Measurements from ENCODE around the gene FAM83C.

The FAM83C gene

DNA sequence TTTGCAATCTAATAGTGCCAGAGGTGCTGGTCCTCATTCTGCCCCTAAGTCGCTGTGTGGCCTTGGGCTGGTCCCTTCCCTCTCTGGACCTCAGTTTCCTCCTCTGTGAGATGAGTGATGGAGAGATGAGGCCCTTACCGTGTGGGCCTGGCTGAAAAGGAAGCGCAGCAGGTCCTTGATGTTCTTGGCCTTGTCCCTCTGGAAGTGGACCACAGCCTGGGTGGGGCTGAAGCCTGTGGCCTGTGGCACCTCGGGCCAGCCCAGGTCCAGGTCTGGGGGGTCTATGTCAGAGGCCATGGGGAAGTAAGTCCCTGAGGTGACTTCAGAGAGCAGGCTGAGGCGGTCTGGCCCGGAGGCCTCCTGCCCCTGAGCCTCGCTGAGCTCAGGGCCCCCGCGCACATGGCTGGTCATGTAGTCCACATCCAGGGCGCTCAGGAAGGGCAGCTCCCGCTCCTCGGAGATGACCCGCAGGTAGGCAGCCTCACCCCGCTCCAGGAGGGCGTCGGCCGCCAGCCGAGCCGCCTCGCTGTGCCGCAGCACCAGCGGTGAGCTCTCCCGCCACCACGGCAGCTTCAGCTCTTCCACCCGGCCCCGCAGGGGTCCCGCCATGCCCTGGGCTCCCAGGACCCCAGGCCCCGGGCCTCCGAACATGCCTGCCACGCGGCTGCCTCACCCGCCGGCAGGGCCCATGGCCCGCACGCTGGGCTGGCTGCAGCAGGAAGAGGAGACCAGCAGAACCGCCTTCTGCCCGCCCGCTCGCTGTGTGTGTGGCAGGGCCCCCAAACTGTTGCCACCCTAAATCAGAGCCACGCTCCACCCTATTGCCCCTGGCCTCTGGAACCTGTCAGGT is at the start of gene FAM83C:
Gene FAM83C, minus strand, starts transcription at position 772 of the 850 bp plus-strand sequence. Its CDS starts 121 bp downstream, at position 651.
- no peak for DNase-seq

DNA sequence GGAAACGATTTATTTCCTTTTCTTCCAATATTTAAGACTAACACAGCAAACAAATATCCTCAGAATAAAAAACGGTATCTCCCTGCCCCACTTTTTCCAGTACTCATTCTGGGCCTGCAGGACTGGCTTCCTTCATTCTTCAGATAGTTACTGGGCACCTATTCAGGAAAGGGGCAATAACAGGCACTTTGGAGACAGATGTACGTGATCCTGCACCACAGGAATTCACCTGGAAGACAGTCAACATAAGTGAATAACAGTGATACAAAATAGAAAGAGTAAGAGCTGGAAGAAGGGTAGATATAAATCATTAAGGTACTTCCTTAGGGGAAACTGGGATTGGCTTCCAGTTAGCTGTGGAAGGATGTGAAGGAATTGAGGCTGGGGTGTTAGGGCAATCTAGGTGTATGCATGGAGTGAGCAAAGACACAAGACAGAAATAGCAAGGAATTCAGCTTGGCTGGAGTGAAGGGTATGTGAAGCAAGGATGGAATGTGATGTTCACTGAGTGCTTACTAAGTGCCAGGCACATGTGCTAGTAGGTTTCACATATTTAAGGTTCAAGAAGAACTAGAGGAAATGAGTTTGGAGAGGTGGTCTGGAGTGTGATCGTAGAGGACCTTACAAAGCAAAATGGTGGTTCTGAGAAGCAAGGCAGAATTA is 49.3 kb upstream of the FAM83C start:
- DNase-seq: no peak

DNA sequence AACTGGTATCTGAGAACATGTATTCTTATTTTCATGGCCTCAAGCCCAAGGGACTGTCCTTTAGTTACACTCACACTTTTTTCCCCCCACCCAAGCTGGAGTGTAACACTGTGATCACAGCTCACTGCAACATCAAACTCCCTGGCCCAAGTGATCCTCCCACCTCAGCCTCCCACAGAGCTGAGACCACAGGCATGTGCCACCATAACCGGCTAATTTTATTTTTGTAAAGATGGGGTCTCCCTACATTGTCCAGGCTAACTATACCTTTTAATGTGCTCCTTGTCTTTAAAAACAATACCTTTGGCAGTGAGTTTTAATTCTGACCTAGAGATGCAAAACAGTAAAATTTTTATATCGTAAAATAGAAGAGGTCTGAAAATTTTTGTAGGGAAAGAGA is 48.2 kb upstream of the FAM83C start:
- DNase-seq: no peak

DNA sequence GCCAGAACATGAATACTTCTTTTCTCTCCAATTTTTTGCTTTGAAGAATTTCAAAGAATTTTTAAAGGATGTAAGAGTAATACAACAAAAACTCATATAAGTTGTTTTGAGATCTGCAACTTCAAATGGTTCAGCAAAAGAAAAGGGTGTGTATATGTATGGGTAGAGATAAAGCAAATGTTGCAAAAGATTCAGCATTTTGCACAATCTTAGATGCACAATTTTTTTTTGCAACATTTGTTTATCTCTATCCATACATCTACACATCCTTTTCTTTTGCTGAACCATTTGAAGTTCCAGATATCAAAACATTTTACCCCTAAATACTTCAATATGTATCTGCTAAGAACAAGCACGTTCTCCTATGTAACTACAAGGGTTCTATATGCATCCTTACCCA is 47.4 kb upstream of the FAM83C start:
- no peak for DNase-seq

DNA sequence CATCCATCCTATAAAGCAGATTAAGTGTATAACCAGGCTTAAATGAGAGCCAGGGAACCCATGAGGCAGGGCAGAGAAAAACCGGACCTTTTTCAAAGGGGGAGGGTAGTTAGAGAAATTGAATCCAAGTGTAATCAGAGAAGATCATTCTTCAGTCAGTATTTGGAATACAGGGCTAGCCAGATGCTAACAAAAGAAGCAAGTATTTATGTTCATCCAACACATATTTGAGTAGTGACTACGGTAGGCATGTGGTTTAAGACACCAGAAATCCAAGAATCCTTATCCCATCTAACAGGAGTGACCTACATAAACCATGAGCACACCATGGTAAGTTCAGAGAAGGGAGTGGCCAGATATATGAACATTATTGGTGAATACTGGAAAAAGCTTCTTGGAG is 46.8 kb upstream of the FAM83C start:
- peak; percentile 82 for DNase-seq

DNA sequence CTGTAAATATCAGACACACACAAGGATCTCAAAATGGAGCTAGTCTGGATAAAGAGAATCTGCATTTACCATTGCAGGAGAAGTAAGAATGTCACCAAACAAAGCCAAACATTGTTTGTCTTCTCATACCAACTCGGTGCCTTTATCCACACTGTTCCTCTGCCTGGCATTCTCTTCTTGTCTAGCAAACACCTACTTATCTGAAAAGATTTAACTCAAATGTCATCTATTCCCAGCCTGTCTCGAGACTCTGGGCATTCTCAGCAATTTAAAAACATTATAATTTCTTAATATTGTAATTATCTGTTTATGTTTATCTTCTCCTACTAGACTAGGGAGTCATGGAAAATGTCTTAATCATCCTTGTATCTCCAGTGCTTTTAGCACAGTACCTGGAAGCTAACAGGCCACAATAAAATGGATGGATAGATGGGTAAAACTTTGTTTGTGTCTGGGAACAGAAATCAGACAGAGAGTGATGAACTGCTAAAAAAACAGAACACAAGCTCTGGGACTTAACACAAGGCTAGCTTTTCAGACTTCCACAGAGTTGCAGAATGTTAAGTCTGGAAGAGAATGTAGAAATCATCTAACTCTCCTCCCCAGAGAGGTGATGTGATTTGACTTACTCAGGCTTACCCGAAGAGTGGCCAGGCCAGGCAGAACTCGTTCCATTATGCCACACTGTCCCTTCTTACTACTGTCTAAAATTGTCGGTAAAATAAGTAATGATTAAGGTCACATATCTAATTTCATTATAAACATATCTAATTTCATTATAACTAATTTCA is 42.3 kb upstream of the FAM83C start:
- no peak for DNase-seq

DNA sequence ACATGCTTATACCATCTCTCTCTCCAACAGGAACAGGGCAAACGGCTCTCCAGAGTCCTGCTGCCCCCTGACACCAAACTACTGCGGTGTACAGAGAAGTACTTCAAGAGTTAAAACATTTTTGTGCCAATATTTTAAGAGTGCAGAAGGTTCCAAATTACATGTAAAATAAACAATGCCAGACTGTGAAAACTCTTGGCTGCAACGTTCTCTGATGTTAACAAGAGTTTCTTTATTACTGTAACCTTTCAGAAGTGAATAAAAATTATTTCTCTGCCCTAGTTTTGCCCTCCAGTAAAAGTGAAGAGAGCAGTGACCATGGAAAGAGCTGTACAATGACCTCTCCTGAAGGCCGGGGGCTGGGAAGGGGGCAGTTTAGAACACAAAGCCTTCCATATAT is 41.4 kb upstream of the FAM83C start:
- DNase-seq: no peak

DNA sequence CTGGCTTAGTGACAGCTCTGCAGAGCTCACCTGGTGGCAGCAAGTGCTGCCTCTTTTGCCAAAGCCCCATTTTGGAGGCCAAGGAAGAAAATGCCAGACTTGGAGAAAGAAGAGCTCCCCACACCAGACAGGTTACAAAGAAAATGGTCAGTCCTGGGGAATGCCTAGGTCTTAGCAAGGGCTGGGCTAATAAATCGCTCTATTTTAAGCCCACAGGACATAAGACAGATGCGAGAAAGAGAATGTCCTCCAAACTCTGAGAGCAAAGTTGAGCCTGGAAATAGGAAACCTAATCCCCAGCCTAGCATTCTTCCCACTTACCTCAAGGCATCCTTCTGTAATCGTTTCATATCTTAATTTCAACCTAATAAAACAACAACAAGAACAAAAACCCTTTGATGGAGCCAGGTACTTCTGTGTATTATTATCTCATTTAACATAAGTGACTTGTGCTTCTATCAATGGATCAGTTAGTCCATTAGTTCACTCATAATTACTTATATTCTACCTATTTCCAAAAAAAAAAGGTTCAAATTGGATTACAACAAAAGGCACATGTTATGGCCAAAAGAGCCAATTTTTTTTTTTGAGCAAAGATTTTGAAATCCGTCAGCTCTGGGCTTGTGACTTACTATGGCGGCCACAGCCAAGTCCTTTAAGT is 40.4 kb upstream of the FAM83C start:
- DNase-seq: no peak

DNA sequence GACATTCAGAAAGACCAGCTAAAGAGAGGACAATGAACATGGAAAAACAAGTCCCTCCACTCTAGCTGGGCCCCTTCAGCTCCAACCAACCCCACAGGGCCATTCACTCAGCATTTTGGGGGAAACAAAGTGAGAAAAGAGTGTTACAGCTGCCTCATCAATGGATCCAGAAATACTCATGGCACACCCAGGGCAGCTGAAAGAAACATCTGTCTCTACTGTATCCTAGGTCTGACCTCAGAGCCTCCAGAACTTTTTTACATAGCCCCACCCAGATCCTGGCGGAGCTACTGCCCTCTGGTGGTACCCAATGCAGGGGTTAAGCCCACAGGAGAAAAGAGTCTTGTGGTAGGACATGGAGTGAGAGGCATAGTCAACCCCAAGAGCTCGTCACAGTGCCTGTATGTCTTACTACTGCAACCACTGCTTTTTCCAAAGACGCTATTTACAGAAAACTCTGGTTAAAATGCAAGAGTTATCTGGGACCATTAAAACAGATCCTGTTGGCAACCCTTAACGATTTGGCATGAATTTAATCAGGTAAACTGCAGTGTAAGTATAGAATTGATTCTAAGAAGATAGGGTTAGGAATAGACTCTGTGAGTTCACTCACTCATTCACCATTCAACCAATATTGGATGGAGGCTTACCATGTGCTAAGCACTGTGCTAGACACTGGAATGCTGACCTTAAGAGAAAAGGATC is 37.4 kb upstream of the FAM83C start:
- no peak for DNase-seq

DNA sequence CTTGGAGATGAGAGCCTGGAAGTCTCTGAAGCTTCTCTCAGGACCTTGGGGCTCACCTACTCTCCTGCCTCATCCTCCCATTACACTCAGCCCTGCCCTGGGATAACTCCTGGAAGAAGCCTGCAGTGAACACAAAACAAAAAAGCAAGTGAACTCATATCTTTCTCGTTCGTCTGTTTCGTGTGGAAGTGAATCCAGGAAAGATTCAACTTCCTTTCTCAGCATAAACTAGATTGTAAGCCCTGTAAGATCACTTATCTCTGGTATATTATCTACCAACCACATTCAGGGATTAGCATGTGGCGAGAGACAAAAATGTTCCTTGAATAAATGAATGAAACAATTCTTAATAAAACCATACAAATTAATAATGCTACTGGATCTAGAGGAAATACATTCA is 36.5 kb upstream of the FAM83C start:
- no peak for DNase-seq

DNA sequence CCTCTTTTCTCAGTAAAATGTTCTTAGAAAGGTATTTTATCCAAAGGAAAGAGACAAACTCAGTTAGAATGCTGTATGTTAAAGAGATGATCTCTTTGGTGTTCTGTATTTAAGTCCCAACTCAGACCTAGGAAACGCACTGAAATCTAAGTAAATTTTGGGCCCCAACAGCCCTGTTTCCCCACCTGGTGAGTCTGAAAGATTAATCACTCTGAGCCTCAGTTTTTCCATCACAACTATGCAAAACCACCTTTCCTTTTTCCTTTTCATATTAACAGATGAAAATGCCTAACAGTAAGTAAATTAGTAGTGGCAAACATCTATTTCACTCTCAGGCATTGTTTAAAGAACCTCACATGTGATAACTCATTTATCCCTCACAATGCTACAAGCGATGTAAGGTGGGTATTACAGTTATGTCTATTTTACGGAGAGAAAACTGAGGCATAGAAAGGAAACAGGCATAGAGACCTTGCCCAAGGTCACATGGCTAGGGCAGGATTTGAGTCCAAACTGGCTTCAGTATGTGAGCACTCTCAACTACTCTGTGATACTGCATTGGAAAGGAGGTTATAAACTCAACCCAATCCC is 36.0 kb upstream of the FAM83C start:
- DNase-seq: no peak

DNA sequence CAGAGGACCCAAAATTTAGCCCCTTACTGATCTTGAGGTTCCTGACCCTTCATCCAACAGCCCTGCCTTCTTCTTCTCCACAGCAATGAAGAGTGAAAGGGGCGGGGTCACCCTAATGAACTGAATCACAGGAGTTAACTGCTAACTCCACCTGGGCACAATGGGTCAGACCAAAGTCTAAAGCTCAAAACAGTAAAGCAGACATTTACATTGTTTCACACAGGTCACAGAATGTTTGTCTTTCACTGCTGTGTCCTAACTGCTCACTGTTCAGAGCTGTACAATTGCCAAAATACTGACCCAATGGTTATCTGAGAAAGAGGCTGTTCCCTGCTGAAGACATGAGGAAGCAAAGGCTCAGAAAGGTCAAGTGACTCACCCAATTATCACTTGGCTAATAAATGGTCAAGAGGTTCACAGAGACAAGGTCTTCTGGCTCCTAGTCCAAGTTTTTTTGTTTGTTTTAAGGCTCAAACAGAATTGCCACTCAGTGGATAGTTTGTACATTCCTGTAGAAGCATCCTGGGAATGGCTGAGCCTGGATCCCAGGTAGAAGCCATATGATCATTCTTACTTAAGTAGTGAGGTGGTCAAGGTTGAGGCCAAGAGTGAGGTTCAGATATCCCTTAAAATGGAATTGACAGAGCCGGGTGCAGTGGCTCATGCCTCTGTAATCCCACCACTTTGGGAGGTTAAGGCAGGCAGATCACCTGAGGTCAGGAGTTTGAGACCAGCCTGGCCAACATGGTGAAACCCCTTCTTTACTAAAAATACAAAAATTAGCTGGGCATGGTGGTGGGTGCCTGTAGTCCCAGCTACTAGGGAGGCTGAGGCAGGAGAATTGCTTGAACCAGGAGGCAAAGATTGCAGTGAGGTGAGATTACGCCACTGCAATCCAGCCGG is 35.1 kb upstream of the FAM83C start:
- peak; percentile 71 for DNase-seq

DNA sequence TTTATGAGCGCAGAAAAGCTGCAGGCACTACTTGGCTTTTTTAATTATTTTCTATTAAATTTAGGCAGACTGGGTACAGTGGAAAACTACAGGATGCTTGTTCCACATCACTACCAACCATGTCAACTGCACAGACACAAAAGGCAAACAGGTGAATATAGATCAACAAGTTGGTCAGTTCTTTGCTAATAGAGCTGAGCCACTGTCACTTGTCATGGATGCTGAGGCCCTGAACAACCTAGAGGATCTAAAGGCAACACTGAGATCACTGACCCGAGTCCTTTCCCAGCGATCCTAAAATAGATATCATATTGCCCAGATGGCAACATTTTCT is 34.5 kb upstream of the FAM83C start:
- DNase-seq: no peak

DNA sequence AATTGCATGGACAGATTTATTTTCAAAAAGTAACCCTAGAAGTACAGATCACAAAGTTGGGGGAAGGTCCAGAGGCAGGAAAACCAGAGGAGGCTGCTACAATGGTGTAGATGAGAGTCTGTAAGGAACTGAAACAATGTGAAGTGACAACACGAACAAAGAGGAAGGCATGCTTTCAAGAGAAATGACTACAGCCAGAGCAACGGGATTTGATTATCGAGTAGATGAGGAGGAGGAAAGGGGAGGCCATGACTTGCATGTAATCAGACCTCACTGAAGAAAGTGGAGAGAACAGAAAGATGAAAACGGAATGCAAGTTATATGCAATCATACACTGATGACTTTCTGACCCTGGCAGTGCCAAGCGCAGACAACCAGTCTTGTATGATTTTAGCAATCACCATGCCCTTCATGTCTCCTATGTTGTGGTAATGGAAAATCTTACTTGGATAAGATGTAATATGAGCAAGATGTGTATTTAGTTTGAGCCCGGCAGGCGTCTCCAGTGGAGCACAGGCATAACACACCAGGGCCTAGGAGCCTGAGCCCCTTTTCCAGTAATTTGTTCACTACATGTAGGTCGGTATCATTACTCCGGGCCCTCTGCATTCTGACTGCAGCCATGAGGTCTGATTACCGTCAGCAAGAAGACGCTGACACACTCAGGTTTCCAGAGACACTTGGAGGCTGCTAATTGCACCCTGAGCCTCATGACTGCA is 34.0 kb upstream of the FAM83C start:
- no peak for DNase-seq

DNA sequence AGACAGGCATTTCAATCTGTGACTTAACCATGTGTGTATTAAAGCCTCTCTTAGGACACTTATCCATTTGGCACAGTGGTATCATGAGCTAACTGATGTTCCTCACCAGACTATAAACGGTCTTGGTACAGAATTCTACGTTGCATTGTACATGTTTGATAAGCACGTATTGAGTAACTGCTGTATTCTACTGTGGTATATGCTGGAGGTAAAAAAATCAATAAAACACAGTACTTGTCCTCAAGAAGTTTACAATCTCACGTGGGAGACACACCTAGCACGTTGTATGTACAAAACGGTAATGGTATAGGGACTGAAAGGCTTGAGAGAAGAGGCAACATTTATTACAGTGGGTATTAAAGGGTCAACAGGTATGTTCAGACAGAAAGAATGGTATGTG is 33.2 kb upstream of the FAM83C start:
- no peak for DNase-seq

DNA sequence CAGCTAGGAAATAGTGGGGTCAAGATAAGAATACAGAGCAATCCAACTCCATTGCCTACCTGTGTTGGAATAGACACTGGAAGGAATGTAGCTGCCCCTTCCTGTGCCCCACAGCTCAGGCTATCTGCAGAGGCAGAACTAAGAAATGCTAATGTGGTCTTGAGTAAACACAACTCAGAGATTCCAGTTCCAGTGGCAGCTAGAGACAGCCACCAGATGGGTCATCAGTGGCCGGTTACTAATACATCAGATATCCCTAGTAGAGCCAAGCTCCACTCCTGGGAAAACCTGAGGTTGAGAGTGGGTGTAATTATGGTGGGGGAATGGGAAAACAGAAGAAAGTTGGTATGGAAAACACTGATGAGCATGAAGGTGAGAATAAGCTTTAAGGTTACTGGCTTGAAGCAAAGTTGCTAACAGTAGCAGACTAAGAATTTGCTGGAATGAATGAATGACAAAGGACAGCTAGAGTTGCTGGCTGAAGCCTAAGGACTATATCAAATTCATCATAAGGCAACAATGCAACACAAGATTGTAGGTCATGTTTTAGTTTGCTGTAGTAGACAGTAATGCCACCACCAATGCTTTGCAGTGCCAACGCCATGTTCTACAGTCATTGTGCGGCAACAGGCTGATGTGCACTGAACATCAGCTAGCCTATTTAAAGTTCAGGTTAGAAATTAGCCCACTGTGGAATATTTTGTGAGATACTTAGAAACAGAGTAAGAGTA is 28.3 kb upstream of the FAM83C start:
- peak; percentile 99 for DNase-seq

DNA sequence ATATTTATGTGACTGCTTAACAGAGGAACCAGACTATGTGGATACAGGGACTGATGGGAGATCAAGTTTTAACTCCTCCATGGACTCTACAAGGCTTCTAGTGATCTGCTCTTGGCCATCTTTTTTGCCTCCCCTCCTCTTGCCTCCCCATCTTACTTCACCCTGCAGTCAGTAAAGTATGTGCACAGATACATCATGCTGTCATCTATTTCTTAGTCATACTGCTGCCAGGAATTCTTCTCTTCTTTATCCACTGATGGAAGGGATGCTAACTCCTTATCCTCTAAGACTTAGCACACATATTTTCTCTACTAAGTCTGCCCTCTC is 27.6 kb upstream of the FAM83C start:
- peak; percentile 74 for DNase-seq

DNA sequence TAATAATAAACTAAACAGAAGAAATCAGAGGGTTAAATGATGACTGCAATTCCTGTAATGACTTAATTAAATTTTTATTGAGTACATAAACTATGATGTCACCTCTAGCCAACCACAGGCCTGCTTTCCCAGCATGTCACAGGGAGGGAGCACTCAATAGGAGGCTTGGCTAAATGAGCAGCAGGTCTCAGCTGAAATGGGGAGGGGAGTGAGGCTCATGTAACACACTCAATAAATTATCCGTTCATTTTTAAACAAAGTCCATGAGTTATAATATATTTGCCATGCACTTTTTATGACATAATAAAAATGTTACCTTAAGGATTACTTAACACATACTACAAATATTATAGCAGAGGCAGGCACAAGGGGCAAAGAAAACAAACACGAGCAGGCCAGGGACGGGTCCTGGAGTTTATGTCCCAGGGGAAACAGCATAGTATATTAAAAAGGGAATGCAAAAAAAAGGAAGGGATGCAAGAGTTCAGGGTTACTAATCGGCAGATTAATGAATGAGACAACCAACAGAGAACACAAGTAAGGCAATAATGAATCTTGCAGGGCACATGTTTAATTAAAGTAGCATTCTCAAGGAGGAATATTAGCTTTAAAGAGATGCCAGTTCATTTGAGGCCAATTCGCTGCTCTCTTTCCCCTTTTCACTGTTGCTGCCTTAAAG is 27.1 kb upstream of the FAM83C start:
- peak; percentile 89 for DNase-seq

DNA sequence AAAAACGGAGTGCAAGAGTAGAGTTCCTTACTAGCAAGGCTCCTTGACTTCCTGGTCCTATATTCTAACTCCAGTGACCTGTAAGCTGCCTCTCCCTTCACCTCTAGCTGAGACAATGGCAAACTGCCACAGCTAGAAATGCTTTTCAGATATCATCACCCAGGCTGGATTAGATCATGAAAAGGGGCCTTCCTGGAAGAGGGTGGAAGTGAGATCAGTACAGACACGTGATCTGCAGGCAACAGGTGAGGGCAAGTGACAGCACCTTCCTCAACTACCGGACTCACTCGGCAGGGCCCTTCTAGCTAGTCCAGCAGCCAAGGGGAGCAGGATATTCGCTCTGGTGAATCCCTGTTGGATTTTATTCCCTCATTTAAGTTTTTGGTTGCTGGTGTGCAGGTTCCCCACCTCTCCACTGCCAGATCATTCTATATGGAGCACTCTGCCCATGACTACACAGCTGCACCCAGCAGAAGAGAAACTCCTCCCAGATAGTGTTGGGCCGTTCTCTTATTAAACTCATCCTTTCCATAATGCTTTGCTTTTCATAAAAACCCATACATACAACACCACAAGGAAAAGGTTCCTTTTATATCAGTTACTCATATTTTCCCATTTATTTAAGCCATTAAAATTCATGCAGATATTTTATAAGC is 26.4 kb upstream of the FAM83C start:
- peak; percentile 95 for DNase-seq

Measured in kidney glomerular epithelial cell (primary cell).